Measurements from ENCODE around the gene ZP4.

- TF ChIP-seq RARB (CRISPR knock-in tag; IDR thresholded peaks at IDR 0.05) = no peak
- TF ChIP-seq CSDC2 (CRISPR knock-in tag; IDR thresholded peaks at IDR 0.05) = no peak
- TF ChIP-seq CREB5 (CRISPR knock-in tag; IDR thresholded peaks at IDR 0.05; ENCODE audit: low read depth) = no peak
- no peak for TF ChIP-seq ZFP3 (CRISPR knock-in tag; IDR thresholded peaks at IDR 0.05)
- no peak for TF ChIP-seq ISL1 (CRISPR knock-in tag; IDR thresholded peaks at IDR 0.05)
- no peak for TF ChIP-seq ZNF565 (CRISPR knock-in tag; conservative IDR thresholded peaks at IDR 0.05; ENCODE audit: low read depth)
- TF ChIP-seq TSHZ2 (CRISPR knock-in tag; IDR thresholded peaks at IDR 0.05) = no peak
- no peak for TF ChIP-seq SNAI2 (CRISPR knock-in tag; IDR thresholded peaks at IDR 0.05)
Observed at GRCh38 chr1:237838904-237839534, 51.7 kb downstream of the ZP4 start.
